CD4-positive, alpha-beta T cell treated with Interferon alpha-2 for 1 hour (primary cell): ENCODE data around the gene GPR183.
"Not testable (repeated sequence)": the region's sequence is repeated elsewhere in the genome, so short reads cannot be mapped to it uniquely, and the experiment has no call there.

Source experiments
- DNase-seq, 2 donors: peaks; one replicate each; pipeline ENCODE4 v3.0.0-alpha.2; 2020 to 2022

Gene GPR183

GRCh38 chr13:99265821-99266426 lies 41.3 kb downstream of the GPR183 start:
- peak; percentile 37 to 79 for DNase-seq

- no peak for DNase-seq
These were observed 41.9 kb downstream of the GPR183 start for GRCh38 chr13:99265162-99265800.

GRCh38 chr13:99264051-99264450 lies 43.1 kb downstream of the GPR183 start:
- no peak for DNase-seq

GRCh38 chr13:99263126-99263785 lies 43.9 kb downstream of the GPR183 start:
- no peak for DNase-seq

- DNase-seq, result no peak
These were observed 46.1 kb downstream of the GPR183 start for GRCh38 chr13:99261059-99261458.

- DNase-seq, result no peak
These were observed 47.0 kb downstream of the GPR183 start for GRCh38 chr13:99260216-99260615.

- peak; percentile 54 to 74 for DNase-seq
These were observed 48.3 kb downstream of the GPR183 start for GRCh38 chr13:99258946-99259345.

GRCh38 chr13:99258210-99258860 lies 48.9 kb downstream of the GPR183 start, which contains the start of gene GPR18:
Gene GPR18 (minus strand): TSS chr13:99258379. CDS start chr13:99255872, 2,507 bp downstream.
- peak; percentile 30 to 73 for DNase-seq

- no peak for DNase-seq
These were observed 49.9 kb downstream of the GPR183 start for GRCh38 chr13:99257291-99257690.

- DNase-seq, result no peak
These were observed 50.5 kb downstream of the GPR183 start for GRCh38 chr13:99256709-99257108.

GRCh38 chr13:99256283-99256682 lies 50.9 kb downstream of the GPR183 start:
- DNase-seq, result no peak

- no peak for DNase-seq
These were observed 51.9 kb downstream of the GPR183 start for GRCh38 chr13:99255271-99255670.

GRCh38 chr13:99254830-99255229 lies 52.4 kb downstream of the GPR183 start:
- no peak for DNase-seq

GRCh38 chr13:99251921-99252320 lies 55.3 kb downstream of the GPR183 start:
- DNase-seq, result no peak

- no peak for DNase-seq
These were observed 56.0 kb downstream of the GPR183 start for GRCh38 chr13:99250982-99251825.

- DNase-seq, result not testable (repeated sequence)
These were observed 57.6 kb downstream of the GPR183 start for GRCh38 chr13:99249606-99250005.

GRCh38 chr13:99249178-99249577 lies 58.0 kb downstream of the GPR183 start:
- not testable (repeated sequence) for DNase-seq

GRCh38 chr13:99246100-99246499 lies 61.1 kb downstream of the GPR183 start:
- DNase-seq, result no peak
